SU-DHL-6 (cell line): Measurements from ENCODE around the gene ARHGAP40.

ENCODE experiments used
- H2AFZ ChIP-seq: fragments of 200-600 bp; sonication (generic); 2 replicates; pipeline ENCODE4 v1.6.1; 2014; ENCODE audit warnings: low read depth, mild to moderate bottlenecking, moderate library complexity, mixed read lengths, antibody characterized with exemption, low read length; ENCODE audit not compliant: severe bottlenecking
- H3F3A ChIP-seq: fragments of 200-600 bp; shearing (Covaris generic); 2 replicates; pipeline ENCODE4 v1.6.0; 2016; ENCODE audit warnings: antibody characterized with exemption, mild to moderate bottlenecking; ENCODE audit not compliant: insufficient read depth
- H3K27ac ChIP-seq: fragments of 200-600 bp; sonication (generic); 2 replicates; pipeline ENCODE4 v1.5.1; 2016; ENCODE audit warnings: low read depth, mild to moderate bottlenecking, low read length, moderate library complexity, mixed read lengths
- H3K27me3 ChIP-seq: fragments of 200-600 bp; sonication (generic), shearing (Covaris generic); 2 replicates; pipeline ENCODE4 v1.6.0; 2014; ENCODE audit warnings: mild to moderate bottlenecking, low read length
- H3K36me3 ChIP-seq: fragments of 200-600 bp; sonication (generic); 2 replicates; pipeline ENCODE4 v1.6.1; 2014; ENCODE audit warnings: mild to moderate bottlenecking, low read length, mixed read lengths
- H3K4me2 ChIP-seq: fragments of 300-600, 200-600 bp; shearing (Covaris generic), sonication (generic); 2 replicates; pipeline ENCODE4 v1.6.0; 2014; ENCODE audit warnings: low read length, low read depth, mild to moderate bottlenecking; ENCODE audit not compliant: poor library complexity, severe bottlenecking
- H3K4me3 ChIP-seq: fragments of 200-600 bp; sonication (generic); 2 replicates; pipeline ENCODE4 v1.5.1; 2014; ENCODE audit warnings: antibody characterized with exemption, low read length, mild to moderate bottlenecking, mixed read lengths; ENCODE audit not compliant: insufficient read depth, poor library complexity, severe bottlenecking
- H3K79me2 ChIP-seq: fragments of 200-600 bp; sonication (generic); 2 replicates; pipeline ENCODE4 v1.6.1; 2014; ENCODE audit warnings: mild to moderate bottlenecking, low read length, moderate library complexity; ENCODE audit not compliant: insufficient read depth
- H3K9ac ChIP-seq: fragments of 200-600 bp; sonication (generic); 2 replicates; pipeline ENCODE4 v1.7.0; 2014; ENCODE audit warnings: mild to moderate bottlenecking, low read length
- H3K9me2 ChIP-seq: fragments of 200-600 bp; sonication (generic); replicated peaks from 2 replicates; pipeline ENCODE4 v1.6.1; 2014; ENCODE audit warnings: low read length; ENCODE audit not compliant: insufficient read depth
- H3K9me3 ChIP-seq: fragments of 200-600 bp; sonication (generic); 2 replicates; pipeline ENCODE4 v1.6.1; 2014; ENCODE audit warnings: low read length, mixed read lengths; ENCODE audit not compliant: insufficient read depth
- H4K20me1 ChIP-seq: fragments of 200-600 bp; sonication (generic); 2 replicates; pipeline ENCODE4 v1.6.1; 2014; ENCODE audit warnings: low read depth, mild to moderate bottlenecking, antibody characterized with exemption, low read length, moderate library complexity, mixed read lengths
- CTCF ChIP-seq: fragments of 200-600 bp; sonication (generic); IDR thresholded peaks from one replicate; pipeline ENCODE4 v1.5.1; 2017; ENCODE audit warnings: antibody characterized with exemption, mild to moderate bottlenecking, low read length, moderate library complexity; ENCODE audit not compliant: insufficient read depth, poor library complexity, severe bottlenecking
- EZH2phosphoT487 ChIP-seq: fragments of 200-600 bp; sonication (generic), shearing (Covaris generic); conservative IDR thresholded peaks from 2 replicates; pipeline ENCODE4 v1.6.1; 2018; ENCODE audit warnings: mild to moderate bottlenecking, antibody characterized with exemption, low read length, moderate library complexity, mixed read lengths

The ARHGAP40 gene

GRCh38 chr20:38557174-38557573, 44.4 kb upstream of the ARHGAP40 start:
- H3F3A ChIP-seq, result no peaks in the 10 kb centered on the region
- H3K4me2 ChIP-seq, result no peak overlapping the region
- H3K79me2 ChIP-seq, result no peaks in the 10 kb centered on the region
- no peak overlapping the region for H3K9ac ChIP-seq
- no peaks in the 10 kb centered on the region for H3K27me3 ChIP-seq
- TF ChIP-seq EZH2phosphoT487 (no peak), CTCF (no peak)
- no peak overlapping the region for H2AFZ ChIP-seq
- H3K9me2 ChIP-seq, result no peaks in the 10 kb centered on the region
- H4K20me1 ChIP-seq, result no peaks in the 10 kb centered on the region
- H3K36me3 ChIP-seq, result peaks cover 48% of the 10 kb centered on the region
- H3K4me3 ChIP-seq, result no peak overlapping the region
- H3K9me3 ChIP-seq, result no peaks in the 10 kb centered on the region
- no peak overlapping the region for H3K27ac ChIP-seq

GRCh38 chr20:38558596-38559360, 42.8 kb upstream of the ARHGAP40 start:
- no peaks in the 10 kb centered on the region for H3F3A ChIP-seq
- H3K27me3 ChIP-seq, result no peaks in the 10 kb centered on the region
- no peaks in the 10 kb centered on the region for H3K9me3 ChIP-seq
- H3K79me2 ChIP-seq, result no peaks in the 10 kb centered on the region
- no peak overlapping the region for H2AFZ ChIP-seq
- no peak overlapping the region for H3K27ac ChIP-seq
- H3K9me2 ChIP-seq, result no peaks in the 10 kb centered on the region
- H4K20me1 ChIP-seq, result no peaks in the 10 kb centered on the region
- TF ChIP-seq EZH2phosphoT487, result no peak
- no peak for TF ChIP-seq CTCF
- H3K36me3 ChIP-seq, result peaks cover 46% of the 10 kb centered on the region
- no peak overlapping the region for H3K4me2 ChIP-seq
- no peak overlapping the region for H3K9ac ChIP-seq
- no peak overlapping the region for H3K4me3 ChIP-seq

- Histone ChIP-seq H3K4me2 (no peak overlapping the region), H3K27me3 (no peaks in the 10 kb centered on the region), H4K20me1 (no peaks in the 10 kb centered on the region), H3K4me3 (no peak overlapping the region), H3K36me3 (peaks cover 36% of the 10 kb centered on the region), H2AFZ (no peak overlapping the region), H3K9me2 (no peaks in the 10 kb centered on the region), H3K79me2 (no peaks in the 10 kb centered on the region), H3K27ac (no peak overlapping the region), H3K9me3 (no peaks in the 10 kb centered on the region), H3F3A (no peaks in the 10 kb centered on the region), H3K9ac (no peak overlapping the region)
- no peak for TF ChIP-seq EZH2phosphoT487
- no peak for TF ChIP-seq CTCF
These were observed 41.8 kb upstream of the ARHGAP40 start for GRCh38 chr20:38559764-38560163.
